HCEC 1CT (cell line): Measurements from ENCODE around the gene RIIAD1.
A peak's percentile ranks its signal among the peaks of the same experiment; 100 is the strongest.
"Not testable (repeated sequence)": the region's sequence is repeated elsewhere in the genome, so short reads cannot be mapped to it uniquely, and the experiment has no call there.

Experiments
- DNase-seq: peaks from one replicate; pipeline ENCODE4 v3.0.0-alpha.2; 2017

RIIAD1 gene

GRCh38 chr1:151720974-151721787 lies at the start of gene RIIAD1:
Gene RIIAD1 (plus strand): TSS chr1:151721522. CDS start chr1:151721537, 15 bp downstream.
- peak; percentile 20 for DNase-seq

GRCh38 chr1:151673407-151673806 lies 47.9 kb upstream of the RIIAD1 start:
- DNase-seq, result no peak

GRCh38 chr1:151680391-151680790 lies 40.9 kb upstream of the RIIAD1 start:
- peak; percentile 61 for DNase-seq

GRCh38 chr1:151680826-151681225 lies 40.5 kb upstream of the RIIAD1 start:
- peak; percentile 90 for DNase-seq

- no peak for DNase-seq
Measured at GRCh38 chr1:151681923-151682322, 39.4 kb upstream of the RIIAD1 start.

GRCh38 chr1:151682901-151683300 lies 38.4 kb upstream of the RIIAD1 start:
- DNase-seq, result not testable (repeated sequence)

- DNase-seq, result no peak
Measured at GRCh38 chr1:151684128-151684527, 37.2 kb upstream of the RIIAD1 start.

- no peak for DNase-seq
Measured at GRCh38 chr1:151686561-151686960, 34.8 kb upstream of the RIIAD1 start.

- DNase-seq, result no peak
Measured at GRCh38 chr1:151689494-151689893, 31.8 kb upstream of the RIIAD1 start.

- DNase-seq, result no peak
Measured at GRCh38 chr1:151692226-151692625, 29.1 kb upstream of the RIIAD1 start.

GRCh38 chr1:151693057-151693651 lies 28.2 kb upstream of the RIIAD1 start:
- peak; percentile 39 for DNase-seq

GRCh38 chr1:151701515-151701914 lies 19.8 kb upstream of the RIIAD1 start:
- no peak for DNase-seq

GRCh38 chr1:151702936-151703335 lies 18.4 kb upstream of the RIIAD1 start:
- DNase-seq, result no peak

GRCh38 chr1:151703813-151704212 lies 17.5 kb upstream of the RIIAD1 start:
- DNase-seq, result no peak

- no peak for DNase-seq
Measured at GRCh38 chr1:151704246-151704645, 17.1 kb upstream of the RIIAD1 start.

GRCh38 chr1:151705146-151705545 lies 16.2 kb upstream of the RIIAD1 start:
- DNase-seq, result no peak

GRCh38 chr1:151705753-151706463 lies 15.4 kb upstream of the RIIAD1 start:
- DNase-seq, result no peak

- no peak for DNase-seq
Measured at GRCh38 chr1:151706464-151707415, 14.6 kb upstream of the RIIAD1 start.

- no peak for DNase-seq
Measured at GRCh38 chr1:151707541-151708065, 13.7 kb upstream of the RIIAD1 start.

GRCh38 chr1:151708891-151709290 lies 12.4 kb upstream of the RIIAD1 start:
- no peak for DNase-seq

- no peak for DNase-seq
Measured at GRCh38 chr1:151710187-151710840, 11.0 kb upstream of the RIIAD1 start.
